Melanocyte of skin (primary cell): Measurements from ENCODE around the gene KLHL13. TPM values are rescaled to one million over a fixed set of nuclear protein-coding genes. Genes with fewer than 3 reads are reported as not detected.

Experiments used
- small RNA-seq, 2 donors: library from RNA; depleted of rRNA; stranded (forward); fragments of <200 nt; gene quantifications; one replicate each; pipeline ENCODE3, GENCODE V24; 2012
- total RNA-seq, 2 donors: library from RNA; depleted of rRNA; stranded (reverse); fragments of >200 nt; gene quantifications; 2 replicates each; pipeline ENCODE4 v1.2.3, GENCODE V29; 2012

KLHL13 gene
- total RNA-seq, result 1 to 10 TPM in 1 of 2 donors, under 1 TPM in 1; 0.69 to 7.7 TPM

GRCh38 chrX:118116713-118117550 is at the start of gene KLHL13:
KLHL13 (minus strand) TSS chrX:118116810; CDS start chrX:118028473, 88,337 bp downstream.

Small RNA genes lying within 50 kb of the gene (small RNA-seq; reads per million reads assigned to genes)
- 0 reads per million in 2 donors for gene RF00019
- 0 reads per million in 2 donors for gene TUBB4BP3

Other genes with a start within 250 kb of the KLHL13 start
- 1 to 10 TPM; 9.7 to 10.0 TPM for gene WDR44, start 229.3 kb upstream of the KLHL13 start, total RNA-seq